GM20431 (cell line): ENCODE measurements around the gene ZNF785.
"Not testable (repeated sequence)": the region's sequence is repeated elsewhere in the genome, so short reads cannot be mapped to it uniquely, and the experiment has no call there.

Source experiments
- in situ Hi-C: fragments of 300-500 bp; cut with MseI, MboI; formaldehyde crosslinking; loops from one replicate; pipeline ENCODE4 v1.15.0; 2020; ENCODE audit warnings: low sequenced_read_pairs; ENCODE audit not compliant: unreplicated experiment

ZNF785 gene

GRCh38 chr16:30604316-30604947 lies 18.9 kb upstream of the ZNF785 start:
- in situ Hi-C loops = loop anchor here (25.0 kb wide), 1 partner anchor 167 kb away; the partner anchor contains the start of genes DCTPP1 and SEPHS2

GRCh38 chr16:30603945-30604315 lies 18.4 kb upstream of the ZNF785 start:
- in situ Hi-C loops = loop anchor here (25.0 kb wide), 1 partner anchor 167 kb away; the partner anchor contains the start of genes DCTPP1 and SEPHS2

GRCh38 chr16:30602616-30603277 lies 17.2 kb upstream of the ZNF785 start:
- in situ Hi-C loops = loop anchor here (25.0 kb wide), 1 partner anchor 165 kb away; the partner anchor contains the start of genes DCTPP1 and SEPHS2

- in situ Hi-C loops = loop anchor here (25.0 kb wide), 1 partner anchor 165 kb away; the partner anchor contains the start of genes DCTPP1 and SEPHS2
Measured at GRCh38 chr16:30601966-30602365, 16.5 kb upstream of the ZNF785 start.

GRCh38 chr16:30600929-30601328 lies 15.4 kb upstream of the ZNF785 start:
- in situ Hi-C loops = loop anchor here (25.0 kb wide), 1 partner anchor 164 kb away; the partner anchor contains the start of genes DCTPP1 and SEPHS2

- in situ Hi-C loops = loop anchor here (25.0 kb wide), 1 partner anchor 163 kb away; the partner anchor contains the start of genes DCTPP1 and SEPHS2
Measured at GRCh38 chr16:30600215-30600614, 14.7 kb upstream of the ZNF785 start.

GRCh38 chr16:30592871-30593270 lies 7.4 kb upstream of the ZNF785 start:
- in situ Hi-C loops = no loop called here

GRCh38 chr16:30590869-30591268 lies 5.4 kb upstream of the ZNF785 start:
- in situ Hi-C loops = not testable (repeated sequence)

- in situ Hi-C loops = not testable (repeated sequence)
Measured at GRCh38 chr16:30589582-30589981, 4.1 kb upstream of the ZNF785 start.

- in situ Hi-C loops = no loop called here
Measured at GRCh38 chr16:30588651-30589050, 3.2 kb upstream of the ZNF785 start.

GRCh38 chr16:30585022-30585399 lies 486 bp downstream of the ZNF785 start:
- in situ Hi-C loops = no loop called here

GRCh38 chr16:30582611-30583340 lies 2.7 kb downstream of the ZNF785 start:
- in situ Hi-C loops = no loop called here

GRCh38 chr16:30581457-30581856 lies 4.0 kb downstream of the ZNF785 start:
- in situ Hi-C loops = no loop called here

- in situ Hi-C loops = no loop called here
Measured at GRCh38 chr16:30574678-30575077, 10.8 kb downstream of the ZNF785 start.

GRCh38 chr16:30571445-30572322 lies 13.8 kb downstream of the ZNF785 start, which contains the start of gene ZNF688:
TSS of gene ZNF688 (minus strand) at chr16:30571714. CDS start at chr16:30571629, 85 bp downstream.
- in situ Hi-C loops = no loop called here

- in situ Hi-C loops = no loop called here
Measured at GRCh38 chr16:30570636-30571444, 14.7 kb downstream of the ZNF785 start.

GRCh38 chr16:30569746-30570635 lies 15.5 kb downstream of the ZNF785 start:
- in situ Hi-C loops = no loop called here

GRCh38 chr16:30569281-30569680 lies 16.2 kb downstream of the ZNF785 start:
- in situ Hi-C loops = no loop called here
